IMR-90 (cell line): Measurements from ENCODE around the gene TAF4B.

Experiments
- CTCF ChIP-seq: conservative IDR thresholded peaks from 2 replicates; pipeline ENCODE4 v1.5.1; 2012; ENCODE audit warnings: mild to moderate bottlenecking, low read depth, low read length, improper control_type of control experiment
- MAZ ChIP-seq: IDR thresholded peaks from 2 replicates; pipeline ENCODE4 v1.6.1; 2012; ENCODE audit warnings: low read depth, mild to moderate bottlenecking, low read length, improper control_type of control experiment, moderate library complexity, borderline replicate concordance
- POLR2A ChIP-seq: IDR thresholded peaks from 2 replicates; pipeline ENCODE4 v1.6.1; 2012; ENCODE audit warnings: mild to moderate bottlenecking, low read depth, low read length

- TF ChIP-seq CTCF (no peak), MAZ (no peak), POLR2A (no peak)
These were observed 180.7 kb downstream of the TAF4B start for GRCh38 chr18:26406854-26407517.
